OCI-LY1 (cell line): ENCODE measurements around the gene OR1S1.

Experiments
- CTCF ChIP-seq: fragments of 200-600 bp; sonication (generic), shearing (Covaris generic); IDR thresholded peaks from 2 replicates; pipeline ENCODE4 v1.5.1; 2017; ENCODE audit warnings: mild to moderate bottlenecking, antibody characterized with exemption, low read length, moderate library complexity, mixed read lengths
- EZH2 ChIP-seq: fragments of 200-600 bp; sonication (generic), shearing (Covaris generic); IDR thresholded peaks from 2 replicates; pipeline ENCODE4 v1.8.0; 2017; ENCODE audit warnings: borderline replicate concordance, mixed run types, mild to moderate bottlenecking, antibody characterized with exemption, low read length, moderate library complexity, mixed read lengths

GRCh38 chr11:58164389-58164788 is 48.1 kb upstream of the OR1S1 start:
- TF ChIP-seq CTCF: no peak
- TF ChIP-seq EZH2: no peak
